Suppressor macrophage treated with lipopolysaccharide for 1 hour (primary cell): ENCODE data around the gene ARHGAP27.

Experiments used
- DNase-seq, 3 donors: peaks; one replicate each; pipeline ENCODE4 v3.0.0-alpha.2; 2020 to 2022

The ARHGAP27 gene

DNA sequence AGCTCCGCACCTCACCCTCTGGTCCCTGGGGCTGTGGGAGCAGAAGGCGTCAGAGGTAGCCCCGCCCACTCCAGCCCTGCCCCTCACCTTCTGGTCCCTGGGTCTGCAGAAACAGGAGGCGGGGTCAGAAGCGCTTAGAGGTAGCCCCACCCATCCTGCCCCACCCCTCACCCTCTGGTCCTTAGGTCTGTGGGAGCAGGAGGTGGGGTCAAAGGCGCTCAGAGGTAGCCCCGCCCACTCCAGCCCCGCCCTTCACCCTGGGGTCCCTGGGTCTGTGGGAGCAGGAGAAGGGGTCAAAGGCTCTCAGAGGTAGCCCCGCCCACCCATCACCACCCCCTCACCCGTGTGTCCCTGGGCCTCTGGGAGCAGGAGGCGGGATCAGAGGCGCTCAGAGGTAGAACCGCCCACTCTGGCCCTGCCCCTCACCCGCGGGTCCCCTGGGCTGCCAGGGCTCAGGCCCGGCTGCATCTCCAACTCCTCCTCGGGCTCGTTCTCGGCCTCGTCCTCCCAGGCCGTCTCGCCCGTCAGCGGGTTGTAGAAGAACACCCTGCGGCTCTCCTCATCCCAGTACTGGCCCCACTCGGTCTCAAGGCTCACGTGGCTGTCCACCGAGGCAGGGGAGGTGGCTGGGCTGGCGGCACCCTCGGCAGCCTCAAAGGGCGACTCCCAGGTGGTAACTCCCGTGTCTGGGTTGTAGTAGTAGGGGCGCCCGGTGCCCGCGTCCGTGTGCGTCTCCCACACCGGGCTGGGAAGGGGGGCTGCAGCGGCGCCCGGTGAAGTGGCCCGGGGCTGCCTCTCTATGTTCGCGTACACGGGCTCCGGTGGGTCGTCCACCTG, 27.2 kb downstream of the ARHGAP27 start:
- DNase-seq: no peak

GRCh38 chr17:45404870-45405249, 27.8 kb downstream of the ARHGAP27 start:
- DNase-seq: no peak

DNA sequence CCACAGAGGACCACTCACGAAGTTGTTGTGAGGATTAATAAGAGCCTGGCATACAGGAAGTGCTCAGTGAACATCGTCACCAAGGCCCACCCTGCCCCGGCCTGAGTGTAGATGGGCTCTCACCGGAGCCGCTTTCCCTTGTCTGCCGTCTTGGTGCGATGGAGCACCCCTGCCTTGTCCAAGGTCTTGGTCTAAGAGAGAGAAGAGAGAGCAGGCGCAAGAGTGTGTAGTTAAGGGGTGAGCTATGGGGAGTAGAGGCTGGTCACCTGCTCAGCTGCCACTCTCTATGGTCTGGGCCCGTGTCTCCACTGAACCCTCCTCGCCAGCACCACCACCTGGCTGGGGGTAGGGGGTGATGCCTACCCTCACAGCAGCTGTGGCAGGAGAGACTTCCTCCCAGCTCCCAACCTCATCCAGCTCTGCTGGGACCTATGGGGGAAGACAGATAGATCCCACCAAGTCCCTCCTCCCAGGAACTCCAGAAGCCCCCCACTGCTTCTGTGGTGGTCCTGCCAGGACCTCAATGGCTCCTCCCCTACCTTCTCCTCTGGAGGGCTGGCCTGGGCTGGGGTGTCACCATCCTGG, 28.7 kb downstream of the ARHGAP27 start:
- DNase-seq: no peak

- no peak for DNase-seq
These were observed 29.8 kb downstream of the ARHGAP27 start for GRCh38 chr17:45402916-45403315.

- DNase-seq: no peak
These were observed 33.9 kb downstream of the ARHGAP27 start for GRCh38 chr17:45398800-45399199.

DNA sequence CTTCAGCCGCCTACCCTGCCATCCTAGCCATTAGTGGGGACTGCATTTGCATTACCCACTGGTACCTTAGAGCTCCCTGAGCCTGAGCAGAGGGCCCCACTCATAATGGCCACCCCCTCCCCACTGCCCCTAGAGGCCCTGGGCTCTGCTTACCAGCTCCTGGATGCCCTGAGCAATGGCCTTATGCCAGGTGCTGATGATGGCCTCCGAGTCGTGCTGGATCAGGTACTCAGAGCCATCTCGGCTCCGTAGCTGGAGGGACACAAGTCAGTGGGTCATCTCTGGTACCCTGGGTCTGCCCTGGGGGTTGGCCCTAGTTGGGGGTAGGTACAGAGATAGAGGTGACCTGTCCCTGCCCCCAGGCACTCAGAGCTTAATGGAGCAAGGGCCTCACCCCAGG, 34.9 kb downstream of the ARHGAP27 start:
- DNase-seq: no peak

GRCh38 chr17:45396496-45397205, 36.0 kb downstream of the ARHGAP27 start:
- DNase-seq: no peak

DNA sequence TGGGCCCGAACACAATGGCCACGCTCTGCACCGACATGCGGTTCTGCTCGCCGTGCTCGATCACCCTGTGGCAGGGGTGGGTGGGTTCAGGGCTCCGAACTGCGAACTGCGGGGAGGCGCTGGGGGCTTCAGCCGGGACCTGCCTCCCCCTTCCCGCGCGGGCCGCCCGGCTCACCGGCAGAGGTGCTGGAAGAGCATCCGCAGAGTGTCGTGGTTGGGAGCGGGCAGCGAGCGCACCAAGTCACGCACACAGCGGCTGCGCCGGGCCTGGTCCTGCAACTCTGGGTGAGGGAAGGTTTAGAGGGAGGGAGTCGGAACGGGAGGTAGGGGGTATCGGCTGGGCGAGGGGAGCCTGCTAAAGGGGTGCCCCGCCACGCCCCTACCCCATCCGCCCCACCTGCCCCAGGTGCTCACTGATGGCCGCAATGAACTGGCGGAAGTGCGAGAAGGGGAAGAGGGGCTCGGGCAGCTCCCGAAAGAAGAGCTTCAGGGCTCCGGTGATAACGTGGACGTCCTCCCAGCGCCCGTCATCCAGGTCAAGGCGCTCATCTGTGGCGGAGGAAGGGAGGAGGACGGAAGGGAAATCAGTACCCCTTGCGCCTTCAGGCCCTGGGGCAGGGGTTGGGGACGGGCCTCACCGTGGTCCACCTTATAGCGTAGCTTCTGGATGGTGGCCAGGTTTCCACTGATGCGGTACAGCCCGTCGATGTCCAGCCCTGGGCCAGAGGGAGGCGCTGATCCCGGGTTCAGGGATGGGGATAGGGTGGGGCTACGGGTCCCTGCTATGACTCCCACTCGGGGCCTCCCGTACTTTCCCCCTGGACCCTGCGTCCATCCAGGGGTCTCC, 36.9 kb downstream of the ARHGAP27 start:
- no peak for DNase-seq

DNA sequence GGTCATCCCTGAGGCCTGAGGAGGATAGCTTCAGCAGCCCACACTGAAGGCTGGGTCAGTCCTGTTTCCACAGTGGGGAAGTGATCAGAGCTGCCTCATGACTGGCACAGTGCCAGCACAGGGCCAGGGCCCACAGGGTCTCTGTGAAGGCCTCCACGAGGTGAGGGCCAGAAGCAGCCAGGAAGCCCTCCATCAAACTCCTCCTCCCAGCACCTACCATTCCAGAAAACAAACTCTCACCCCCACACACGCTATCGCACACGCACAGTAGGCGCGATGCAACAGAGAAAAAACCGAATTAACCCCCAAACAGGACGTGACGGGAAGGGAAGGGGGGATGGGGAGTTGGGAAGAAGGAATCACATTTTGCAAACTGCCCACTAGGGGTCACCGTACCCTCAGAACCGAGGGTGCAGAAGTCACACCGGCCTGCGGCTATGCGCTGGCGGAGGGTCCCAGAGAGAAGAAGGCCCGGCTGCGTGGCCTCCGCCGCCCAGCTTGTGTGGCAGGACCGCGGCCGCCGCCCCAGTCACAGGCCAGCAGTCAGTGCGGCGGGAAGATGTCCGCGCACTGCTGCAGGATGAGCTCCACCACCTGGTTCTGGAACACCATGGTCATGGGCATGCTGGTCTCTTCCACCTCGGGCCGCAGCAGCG, 37.6 kb downstream of the ARHGAP27 start:
- peak; percentile 74 to 84 (median 75) for DNase-seq

GRCh38 chr17:45394564-45394912, 38.1 kb downstream of the ARHGAP27 start:
- DNase-seq: no peak

GRCh38 chr17:45394091-45394490, 38.6 kb downstream of the ARHGAP27 start:
- DNase-seq: no peak

GRCh38 chr17:45393411-45393810, 39.3 kb downstream of the ARHGAP27 start:
- no peak for DNase-seq

GRCh38 chr17:45391918-45392317, 40.8 kb downstream of the ARHGAP27 start:
- DNase-seq: no peak

DNA sequence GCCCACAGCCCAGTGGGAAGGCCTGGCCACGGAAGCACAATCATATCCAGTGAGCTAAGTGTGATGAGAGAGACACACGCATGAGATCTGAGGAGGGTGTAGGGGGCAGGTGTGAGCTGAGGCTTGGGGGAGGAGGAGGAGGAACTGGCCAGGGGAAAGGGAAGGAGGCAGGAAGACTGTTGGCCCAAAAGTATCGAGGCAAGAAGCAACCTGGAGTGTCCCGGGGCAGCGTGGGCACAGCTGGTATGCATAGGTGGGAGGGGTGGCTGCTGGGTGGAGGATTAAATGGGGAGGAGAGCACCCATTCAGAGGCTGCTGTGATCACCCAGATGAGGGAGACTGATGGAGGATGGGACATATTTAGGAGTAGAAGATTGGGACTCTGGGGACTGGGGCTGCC, 41.4 kb downstream of the ARHGAP27 start:
- DNase-seq: no peak

- DNase-seq: no peak
These were observed 43.3 kb downstream of the ARHGAP27 start for GRCh38 chr17:45389354-45389753.

GRCh38 chr17:45388604-45389325, 43.9 kb downstream of the ARHGAP27 start:
- DNase-seq: peak in 2 of 3 donors; percentile 39 to 45

DNA sequence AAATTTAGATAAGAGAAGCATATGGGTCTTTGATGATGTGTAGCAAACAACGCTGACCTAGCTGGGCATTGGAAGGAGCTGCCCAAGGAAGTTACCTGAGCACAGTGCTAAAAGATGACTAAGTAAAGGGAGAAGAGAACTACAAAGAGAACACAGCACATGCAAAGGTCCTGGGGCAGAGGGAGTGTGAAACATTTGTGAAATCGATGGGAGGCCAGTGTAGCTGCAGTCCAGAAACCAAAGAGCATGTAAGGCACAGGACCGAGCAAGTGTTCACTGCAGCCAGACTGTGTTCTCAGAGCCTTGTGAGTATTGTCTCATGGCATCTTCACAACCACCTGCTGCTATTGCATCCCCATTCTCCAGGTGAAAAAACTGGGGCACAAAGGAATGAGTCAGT, 44.9 kb downstream of the ARHGAP27 start:
- no peak for DNase-seq

DNA sequence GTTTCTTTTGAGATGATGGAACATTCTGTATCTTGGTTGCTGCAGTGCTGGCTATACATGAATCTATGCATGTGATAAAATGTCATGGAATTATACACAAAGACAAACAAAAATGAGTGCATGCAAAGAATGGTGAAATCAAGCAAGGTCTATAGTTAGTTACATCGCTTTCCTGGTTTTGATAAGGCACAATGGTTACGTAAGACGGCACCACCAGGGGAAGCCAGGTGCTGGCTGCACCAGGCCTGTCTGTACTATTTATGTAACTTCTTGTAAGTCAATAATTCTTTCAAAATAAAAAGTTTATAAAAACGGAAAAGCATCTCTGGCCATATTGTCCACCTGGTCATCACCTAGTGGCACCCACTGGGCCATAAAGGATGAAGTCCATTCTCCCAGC, 46.5 kb downstream of the ARHGAP27 start:
- no peak for DNase-seq

DNA sequence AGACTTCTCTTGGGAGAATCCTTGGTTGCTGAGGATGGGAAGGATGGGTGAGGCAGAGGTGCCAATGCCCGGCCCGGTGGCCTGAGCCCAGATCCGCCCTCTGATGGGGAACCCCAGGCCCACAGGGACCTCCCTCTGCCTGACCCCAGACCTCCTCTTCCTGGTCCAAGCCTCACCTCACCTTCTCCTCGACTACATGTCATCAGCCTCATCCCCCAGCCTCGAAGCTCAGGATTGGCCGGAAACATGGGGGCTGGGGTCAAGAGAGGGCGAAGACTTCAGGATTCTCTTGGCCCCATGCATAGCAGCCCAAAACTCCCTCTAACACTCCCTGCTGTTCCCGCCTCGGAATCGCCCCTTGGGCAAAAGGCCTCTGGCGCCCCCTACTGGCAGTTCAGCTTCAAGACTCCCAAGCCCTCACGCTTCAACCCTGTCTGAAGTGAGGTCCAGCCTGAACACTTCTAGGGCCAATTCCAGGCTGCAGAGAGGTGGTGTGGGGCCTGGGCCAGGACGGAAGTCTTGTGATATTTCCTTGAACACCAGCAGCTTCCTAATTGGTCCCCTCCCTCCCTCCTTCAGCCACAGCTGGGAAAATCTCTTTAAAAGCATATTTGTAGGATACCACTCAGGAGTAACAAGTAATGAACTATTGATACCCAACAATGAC, 47.2 kb downstream of the ARHGAP27 start:
- peak; percentile 92 to 96 (median 96) for DNase-seq

GRCh38 chr17:45384789-45385262, 47.8 kb downstream of the ARHGAP27 start:
- no peak for DNase-seq
